ENCODE measurements around the gene HAUS2.

HAUS2 gene
- 17.5 to 74.8 (median 53.2) reads per million in 9 experiments for total RNA-seq

DNA sequence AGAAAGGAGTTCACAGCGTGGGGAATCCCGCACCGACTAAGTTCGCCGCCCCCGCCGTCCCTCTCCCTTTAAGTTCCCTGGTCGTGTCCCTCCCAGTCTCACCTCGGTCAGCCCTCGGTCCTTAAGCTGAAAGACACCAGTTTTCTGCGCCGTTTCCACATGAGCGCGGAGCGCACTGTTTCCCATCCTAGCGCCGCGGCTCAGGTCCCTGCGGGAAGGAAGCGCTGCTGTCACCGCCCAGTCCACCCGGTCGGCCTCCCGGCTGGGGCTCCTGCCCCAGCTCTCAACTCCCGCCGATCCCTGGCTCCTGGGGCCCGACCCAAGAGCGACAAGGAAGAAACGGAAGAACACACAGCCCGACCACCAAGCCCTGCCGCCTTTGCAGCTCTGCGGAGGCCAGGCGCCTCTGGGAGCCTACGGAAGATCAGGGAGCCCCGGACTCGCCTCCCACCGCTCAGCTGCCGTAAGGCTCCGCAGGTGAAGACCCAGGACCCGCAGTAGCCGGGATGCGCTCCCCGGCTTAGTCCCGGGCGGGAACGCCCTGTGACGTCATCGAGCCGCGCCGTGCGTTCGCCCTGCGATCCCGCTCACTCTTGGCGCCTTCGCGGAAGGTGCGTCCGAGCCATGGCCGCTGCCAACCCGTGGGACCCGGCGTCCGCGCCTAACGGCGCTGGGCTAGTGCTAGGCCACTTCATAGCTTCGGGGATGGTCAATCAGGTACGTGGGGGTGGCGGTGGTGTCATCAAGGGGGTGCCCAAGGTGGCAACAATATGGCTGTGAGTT lies at the start of gene HAUS2, which contains the start of gene LRRC57:
Gene HAUS2, plus strand, starts transcription at position 590 of the 783 bp plus-strand sequence. Its CDS starts 35 bp downstream, at position 625.
Gene LRRC57, minus strand, starts transcription at position 545 of the 783 bp plus-strand sequence. Its CDS starts 359 bp downstream, at position 186.
- Mint-ChIP-seq H3K4me1 (ENCODE audit: low read depth in 2 of 2) (peaks cover 27 to 44% of the 10 kb centered on the region in 2 donors), H3K27me3 (no peaks in the 10 kb centered on the region), H3K27ac (peak within 1 kb of the TSS; percentile 97 to 100), H3K36me3 (ENCODE audit: insufficient read depth) (peaks cover 31% of the 10 kb centered on the region), H3K9me3 (no peaks in the 10 kb centered on the region), H3K4me3 (peak within 1 kb of the TSS; percentile 94 to 100)
- DNase-seq (peak; percentile 81 to 84 (median 82)), ATAC-seq (replicated peaks) (peak; percentile 87)

DNA sequence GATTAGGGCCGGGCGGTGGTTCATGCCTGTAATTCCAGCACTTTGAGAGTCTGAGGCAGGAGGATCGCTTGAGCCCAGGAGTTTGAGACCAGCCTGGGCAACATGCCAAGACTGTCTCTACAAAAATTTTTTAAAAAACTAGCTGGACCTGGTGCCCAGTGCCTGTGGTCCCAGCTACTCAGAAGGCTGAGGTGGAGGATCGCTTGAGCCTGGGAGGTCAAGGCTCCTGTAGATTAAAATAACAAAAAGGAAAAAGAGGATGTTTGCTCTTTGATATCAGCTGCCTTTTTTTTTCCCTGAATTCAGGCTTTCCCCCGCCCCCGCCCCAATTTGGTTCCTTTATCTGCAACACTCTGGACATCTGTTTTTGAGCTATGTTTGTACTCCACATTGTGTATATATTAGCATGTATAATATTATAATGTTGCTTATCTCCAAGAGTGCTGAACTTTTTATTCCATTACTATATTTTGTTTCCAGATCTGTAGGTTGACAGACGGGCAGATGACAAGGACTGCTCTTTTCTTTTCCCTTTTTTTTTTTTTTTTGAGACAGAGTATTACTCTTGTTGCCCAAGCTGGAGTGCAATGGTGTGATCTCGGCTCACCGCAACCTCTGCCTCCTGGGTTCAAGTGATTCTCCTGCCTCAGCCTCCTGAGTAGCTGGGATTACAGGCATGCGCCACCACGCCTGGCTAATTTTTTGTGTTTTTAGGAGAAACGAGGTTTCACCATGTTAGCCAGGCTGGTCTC lies 48.6 kb upstream of the HAUS2 start:
- DNase-seq (no peak), ATAC-seq (replicated peaks) (no peak)
- Mint-ChIP-seq H3K27ac (no peak overlapping the region), H3K9me3 (no peaks in the 10 kb centered on the region), H3K4me1 (ENCODE audit: low read depth in 2 of 2) (peaks cover 37 to 38% of the 10 kb centered on the region in 2 donors), H3K36me3 (ENCODE audit: insufficient read depth) (peaks cover 10% of the 10 kb centered on the region), H3K4me3 (no peak overlapping the region), H3K27me3 (no peaks in the 10 kb centered on the region)

- DNase-seq (no peak), ATAC-seq (replicated peaks) (no peak)
- Mint-ChIP-seq H3K27me3 (no peaks in the 10 kb centered on the region), H3K27ac (no peak overlapping the region), H3K4me1 (ENCODE audit: low read depth in 2 of 2) (peaks cover 16 to 17% of the 10 kb centered on the region in 2 donors), H3K36me3 (ENCODE audit: insufficient read depth) (peaks cover 13% of the 10 kb centered on the region), H3K9me3 (no peaks in the 10 kb centered on the region), H3K4me3 (no peak overlapping the region)
Observed at GRCh38 chr15:42502477-42502876, 46.2 kb upstream of the HAUS2 start.

DNA sequence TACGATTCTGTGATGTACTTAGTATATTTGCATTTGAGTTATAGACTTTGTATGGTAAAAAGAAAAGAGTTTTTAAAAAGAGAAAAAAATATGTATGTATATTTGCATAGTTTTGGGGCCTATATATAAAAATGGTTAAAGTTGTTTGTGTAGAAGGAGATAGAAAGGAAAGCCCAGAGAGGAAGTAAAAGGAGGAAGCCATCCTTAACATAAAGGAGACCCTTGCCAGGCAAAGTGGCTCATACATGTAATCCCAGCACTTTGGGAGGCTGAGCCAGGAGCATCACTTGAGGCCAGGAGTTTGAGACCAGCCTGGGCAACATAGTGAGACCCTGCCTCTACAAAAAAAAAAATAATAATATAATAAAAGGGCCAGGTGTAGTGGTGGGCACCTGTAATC lies 44.8 kb upstream of the HAUS2 start:
- Mint-ChIP-seq H3K9me3 (no peaks in the 10 kb centered on the region), H3K27me3 (no peaks in the 10 kb centered on the region), H3K36me3 (ENCODE audit: insufficient read depth) (peaks cover 18% of the 10 kb centered on the region), H3K27ac (no peak overlapping the region), H3K4me3 (no peak overlapping the region), H3K4me1 (ENCODE audit: low read depth in 2 of 2) (peaks cover 4 to 6% of the 10 kb centered on the region in 2 donors)
- DNase-seq (no peak), ATAC-seq (replicated peaks) (no peak)

- DNase-seq (no peak), ATAC-seq (replicated peaks) (no peak)
- peaks cover 18% of the 10 kb centered on the region for H3K36me3 Mint-ChIP-seq (ENCODE audit: insufficient read depth)
- H3K27ac Mint-ChIP-seq: no peak overlapping the region
- peaks cover 0 to 2% of the 10 kb centered on the region in 2 donors for H3K4me1 Mint-ChIP-seq (ENCODE audit: low read depth in 2 of 2)
- H3K9me3 Mint-ChIP-seq: no peaks in the 10 kb centered on the region
- no peak overlapping the region for H3K4me3 Mint-ChIP-seq
- H3K27me3 Mint-ChIP-seq: no peaks in the 10 kb centered on the region
Observed at GRCh38 chr15:42504631-42505030, 44.0 kb upstream of the HAUS2 start.

DNA sequence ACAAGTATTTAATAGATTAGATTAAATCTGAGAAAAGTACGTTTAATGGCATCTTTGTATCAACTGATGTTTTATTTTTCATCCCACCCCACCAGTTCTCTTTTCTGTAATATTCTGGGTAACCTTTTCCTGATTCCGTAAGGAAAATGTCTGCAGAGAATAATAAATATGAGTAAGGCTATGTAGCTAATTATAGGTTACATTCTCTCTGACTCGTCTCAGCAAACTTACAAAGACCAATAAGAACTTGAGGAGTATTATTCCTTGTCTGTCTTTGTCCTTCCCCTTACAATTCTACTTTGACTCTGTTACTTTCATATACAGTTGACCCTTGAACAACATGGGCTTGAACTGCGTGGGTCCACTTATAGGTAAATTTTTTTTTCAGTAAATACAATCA lies 41.1 kb upstream of the HAUS2 start:
- peaks cover 0 to 3% of the 10 kb centered on the region in 2 donors for H3K4me1 Mint-ChIP-seq (ENCODE audit: low read depth in 2 of 2)
- no peaks in the 10 kb centered on the region for H3K9me3 Mint-ChIP-seq
- DNase-seq (no peak), ATAC-seq (replicated peaks) (no peak)
- H3K36me3 Mint-ChIP-seq (ENCODE audit: insufficient read depth): peaks cover 22% of the 10 kb centered on the region
- no peak overlapping the region for H3K4me3 Mint-ChIP-seq
- no peaks in the 10 kb centered on the region for H3K27me3 Mint-ChIP-seq
- no peak overlapping the region for H3K27ac Mint-ChIP-seq

- DNase-seq (no peak), ATAC-seq (replicated peaks) (no peak)
- Mint-ChIP-seq H3K4me3 (no peak overlapping the region), H3K27me3 (no peaks in the 10 kb centered on the region), H3K27ac (no peak overlapping the region), H3K9me3 (no peaks in the 10 kb centered on the region), H3K36me3 (ENCODE audit: insufficient read depth) (peaks cover 26% of the 10 kb centered on the region), H3K4me1 (ENCODE audit: low read depth in 2 of 2) (peaks cover 0 to 3% of the 10 kb centered on the region in 2 donors)
Observed at GRCh38 chr15:42508263-42508690, 40.4 kb upstream of the HAUS2 start.

DNA sequence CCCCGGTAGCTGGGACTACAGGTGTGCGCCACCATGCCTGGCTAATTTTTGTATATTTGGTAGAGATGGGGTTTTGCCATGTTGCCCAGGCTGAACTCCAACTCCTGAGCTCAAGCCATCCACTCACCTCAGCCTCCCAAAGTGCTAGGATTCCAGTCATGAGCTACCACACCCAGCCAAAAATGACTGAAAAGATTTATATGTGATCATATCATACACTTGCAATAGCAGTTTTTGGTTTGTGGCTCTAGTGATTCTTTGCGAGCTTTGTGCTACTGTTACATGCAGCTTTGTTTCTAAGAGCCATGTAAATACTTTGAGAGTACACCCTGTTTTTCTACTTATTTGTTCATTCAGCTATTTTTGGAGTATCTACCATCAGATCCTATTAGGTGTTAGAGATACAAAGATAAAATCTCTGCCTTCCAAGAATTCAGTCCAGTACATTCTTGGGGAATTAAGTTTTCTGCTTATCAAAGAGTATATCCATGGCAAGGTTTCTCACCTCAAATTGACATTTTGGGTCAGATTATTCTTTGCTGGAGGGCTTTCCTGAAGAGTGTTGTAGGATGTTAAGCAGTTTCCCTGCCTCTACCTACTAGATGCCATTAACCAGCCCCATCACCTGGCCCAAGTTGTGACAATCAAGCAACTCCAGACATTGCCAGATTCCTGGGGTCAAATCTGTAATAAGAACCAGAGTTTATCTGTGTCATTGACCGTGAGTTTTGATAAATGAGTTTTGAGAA lies 38.2 kb upstream of the HAUS2 start:
- peak overlapping the region in 1 of 2 donors; percentile 28 for H3K27ac Mint-ChIP-seq
- no peak for DNase-seq
- H3K27me3 Mint-ChIP-seq: no peaks in the 10 kb centered on the region
- no peak overlapping the region for H3K4me3 Mint-ChIP-seq
- no peak for ATAC-seq (replicated peaks)
- peaks cover 0 to 3% of the 10 kb centered on the region in 2 donors for H3K4me1 Mint-ChIP-seq (ENCODE audit: low read depth in 2 of 2)
- peaks cover 38% of the 10 kb centered on the region for H3K36me3 Mint-ChIP-seq (ENCODE audit: insufficient read depth)
- H3K9me3 Mint-ChIP-seq: no peaks in the 10 kb centered on the region

DNA sequence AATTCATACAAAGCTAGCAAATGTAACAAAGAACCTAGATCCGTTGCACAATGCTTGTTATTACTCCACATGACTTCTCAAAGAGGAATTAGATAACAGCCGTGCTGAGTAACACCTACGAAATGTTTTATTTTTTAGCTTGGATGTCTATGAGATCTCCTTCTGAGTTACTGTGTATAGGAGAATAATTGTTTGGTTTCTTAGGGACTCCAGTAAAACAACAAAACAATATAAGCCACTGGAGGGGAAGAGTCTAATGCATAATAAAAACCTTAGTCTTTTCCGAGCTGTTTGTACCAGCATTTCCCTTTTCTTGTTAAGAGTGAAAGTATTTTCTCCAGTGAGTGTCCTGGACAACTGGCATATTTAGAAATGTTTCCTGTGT lies 37.6 kb upstream of the HAUS2 start:
- ATAC-seq (replicated peaks) (no peak), DNase-seq (no peak)
- no peaks in the 10 kb centered on the region for H3K27me3 Mint-ChIP-seq
- H3K4me1 Mint-ChIP-seq (ENCODE audit: low read depth in 2 of 2): peaks cover 0 to 3% of the 10 kb centered on the region in 2 donors
- H3K27ac Mint-ChIP-seq: no peak overlapping the region
- peaks cover 40% of the 10 kb centered on the region for H3K36me3 Mint-ChIP-seq (ENCODE audit: insufficient read depth)
- H3K4me3 Mint-ChIP-seq: no peak overlapping the region
- no peaks in the 10 kb centered on the region for H3K9me3 Mint-ChIP-seq

DNA sequence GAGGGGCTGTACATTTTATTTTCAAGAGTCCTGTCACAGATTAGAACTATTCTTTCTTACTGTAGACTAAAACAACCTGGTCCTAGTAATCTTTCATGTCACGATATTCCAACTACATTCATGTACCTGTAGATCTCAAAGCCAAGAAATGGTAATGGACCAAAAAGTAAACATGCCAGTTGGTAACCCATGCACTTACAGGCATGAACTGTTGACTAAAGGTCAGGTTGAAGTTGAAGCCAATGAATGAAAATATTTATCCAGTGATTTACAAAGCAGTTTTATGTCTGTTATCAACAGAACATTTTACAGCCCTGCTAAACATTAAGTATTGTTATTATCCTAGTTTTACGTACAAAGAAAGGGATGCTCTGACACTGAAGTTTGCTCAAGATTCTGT lies 25.3 kb upstream of the HAUS2 start:
- peaks cover 49% of the 10 kb centered on the region for H3K36me3 Mint-ChIP-seq (ENCODE audit: insufficient read depth)
- no peak for ATAC-seq (replicated peaks)
- H3K9me3 Mint-ChIP-seq: no peaks in the 10 kb centered on the region
- DNase-seq: no peak
- no peak overlapping the region for H3K27ac Mint-ChIP-seq
- no peaks in the 10 kb centered on the region for H3K27me3 Mint-ChIP-seq
- H3K4me3 Mint-ChIP-seq: no peak overlapping the region
- H3K4me1 Mint-ChIP-seq (ENCODE audit: low read depth in 2 of 2): no peaks in the 10 kb centered on the region

GRCh38 chr15:42528970-42529369 lies 19.7 kb upstream of the HAUS2 start:
- DNase-seq (no peak), ATAC-seq (replicated peaks) (no peak)
- Mint-ChIP-seq H3K36me3 (ENCODE audit: insufficient read depth) (peaks cover 16% of the 10 kb centered on the region), H3K4me3 (no peak overlapping the region), H3K9me3 (no peaks in the 10 kb centered on the region), H3K27me3 (no peaks in the 10 kb centered on the region), H3K4me1 (ENCODE audit: low read depth in 2 of 2) (no peaks in the 10 kb centered on the region), H3K27ac (peak overlapping the region in 1 of 2 donors; percentile 52)

GRCh38 chr15:42533246-42533645 lies 15.4 kb upstream of the HAUS2 start:
- no peak for ATAC-seq (replicated peaks)
- Mint-ChIP-seq H3K9me3 (no peaks in the 10 kb centered on the region), H3K36me3 (ENCODE audit: insufficient read depth) (peaks cover 8% of the 10 kb centered on the region), H3K4me3 (no peak overlapping the region), H3K27ac (peak overlapping the region in 1 of 2 donors; percentile 12), H3K4me1 (ENCODE audit: low read depth in 2 of 2) (no peaks in the 10 kb centered on the region), H3K27me3 (no peaks in the 10 kb centered on the region)
- DNase-seq: no peak

Data from effector memory CD8-positive, alpha-beta T cell (primary cell).